Measurements from ENCODE around the gene PLXNA2.

PLXNA2 gene

DNA sequence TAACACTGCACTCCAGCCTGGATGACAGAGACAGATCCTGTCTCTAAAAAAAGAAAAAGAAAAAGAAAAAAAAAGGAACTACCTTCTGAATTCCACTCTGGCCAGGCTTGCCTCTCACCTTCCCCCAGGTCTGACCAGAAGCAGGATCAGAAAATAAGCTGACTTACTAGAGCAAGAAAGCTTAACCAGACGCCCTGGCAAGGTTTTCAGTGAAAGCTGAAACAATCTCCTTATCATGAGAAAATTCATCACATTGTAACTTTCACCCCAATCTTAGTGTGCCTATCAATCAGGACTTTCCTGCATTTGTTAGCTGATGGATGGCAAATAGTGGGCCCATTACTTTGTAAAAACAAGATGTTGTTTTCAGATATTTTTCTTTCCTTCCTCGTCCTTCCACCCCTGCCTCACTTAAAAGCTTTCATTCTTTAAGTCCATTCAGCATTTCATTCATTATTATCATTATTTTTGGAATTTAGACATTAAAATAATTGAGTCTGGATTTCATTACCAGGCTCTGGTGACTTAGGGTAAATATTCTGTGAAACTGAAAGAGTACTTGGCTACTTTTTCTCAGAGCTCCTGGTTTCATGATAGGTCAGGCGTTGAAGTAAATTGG is 236.8 kb downstream of the PLXNA2 start:
- DNase-seq = no peak

DNA sequence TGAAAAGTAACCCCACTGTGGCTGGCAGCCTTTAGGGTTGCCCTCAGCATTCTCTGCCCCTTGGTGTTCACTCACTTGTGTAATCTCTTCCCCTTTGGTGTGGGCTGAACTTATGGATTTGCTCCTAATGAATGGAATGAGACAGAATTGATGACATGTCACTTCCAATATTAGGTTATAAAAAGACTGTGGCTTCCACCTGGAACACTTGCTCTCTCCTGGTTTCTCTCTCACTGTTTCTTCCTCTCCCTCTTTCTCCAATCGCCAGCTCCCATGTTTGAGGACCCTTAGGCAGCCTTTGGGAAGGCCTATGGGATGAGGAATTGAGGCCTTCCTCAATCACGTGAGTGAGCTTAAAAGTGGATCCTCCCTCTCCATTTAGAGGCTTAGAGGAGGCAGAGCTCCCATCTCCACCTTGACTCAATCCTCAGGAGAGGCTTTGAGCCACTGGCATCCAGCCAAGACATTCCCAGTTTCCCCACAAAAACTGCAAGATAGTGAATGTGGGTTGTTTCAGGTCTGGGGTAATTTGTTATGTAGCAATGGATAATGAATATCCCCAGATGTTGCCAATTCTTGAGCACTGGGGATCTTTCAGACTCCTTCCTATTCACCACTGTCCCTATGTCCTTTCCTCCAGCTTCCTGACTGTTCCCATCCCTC is 237.8 kb downstream of the PLXNA2 start:
- no peak for DNase-seq

DNA sequence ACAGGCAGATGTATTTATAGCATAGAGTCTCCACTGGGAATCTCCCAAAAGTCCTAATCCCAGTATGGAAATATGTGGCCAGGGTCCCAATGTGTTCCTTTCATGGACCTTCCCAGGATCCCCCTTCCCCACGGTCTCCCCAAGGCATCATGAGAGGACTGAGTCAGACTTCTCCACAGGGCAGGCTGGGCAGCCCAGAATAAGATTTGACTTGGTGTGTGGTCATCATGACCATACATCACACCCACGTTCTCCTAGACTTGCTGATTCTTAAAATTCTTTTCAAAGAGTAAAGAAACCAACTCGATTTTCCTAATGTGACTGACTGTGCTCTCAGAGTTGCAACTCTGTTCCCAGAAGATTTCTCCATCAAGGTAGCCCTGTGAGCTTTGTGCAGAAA is 239.3 kb downstream of the PLXNA2 start:
- no peak for DNase-seq

DNA sequence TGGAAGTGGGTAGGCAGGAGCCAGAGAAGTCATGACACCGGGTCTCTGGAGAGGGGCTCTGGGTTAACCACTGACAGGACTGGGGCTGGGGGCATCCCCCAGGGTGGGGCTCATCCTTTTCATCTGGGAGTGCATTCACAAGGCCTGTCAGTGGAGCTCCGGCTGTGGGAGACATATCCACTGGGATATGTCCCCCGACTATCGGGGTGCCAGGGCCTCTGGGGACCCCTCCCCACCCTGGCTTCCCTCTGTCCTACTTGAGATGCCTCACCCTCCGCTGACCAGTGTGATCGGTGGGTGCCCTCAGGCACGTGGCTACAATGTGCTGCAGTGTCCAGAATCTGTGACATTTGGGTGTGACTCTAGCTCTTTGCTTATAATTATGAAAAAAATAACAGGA is 240.9 kb downstream of the PLXNA2 start:
- DNase-seq = no peak

DNA sequence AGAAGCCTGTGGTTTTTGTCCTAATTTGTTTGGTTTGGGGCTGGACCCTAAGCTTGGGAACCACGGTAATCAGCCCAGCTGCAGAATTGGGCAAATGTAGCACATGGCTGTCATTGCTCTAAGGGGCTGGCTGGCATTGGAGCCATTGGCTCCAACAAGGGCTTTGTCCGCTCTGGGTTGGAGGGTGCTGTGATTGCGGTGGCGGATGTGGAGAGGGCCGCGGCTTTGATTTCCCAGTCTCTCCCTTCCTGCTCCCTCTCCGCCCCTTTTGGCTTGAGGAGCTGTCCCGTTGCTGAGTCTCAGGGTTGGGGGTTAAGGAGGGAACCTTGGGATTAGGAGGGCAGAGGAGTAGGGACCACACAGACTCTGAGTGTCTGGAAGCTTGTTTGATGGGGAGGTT is 241.5 kb downstream of the PLXNA2 start:
- DNase-seq = no peak

DNA sequence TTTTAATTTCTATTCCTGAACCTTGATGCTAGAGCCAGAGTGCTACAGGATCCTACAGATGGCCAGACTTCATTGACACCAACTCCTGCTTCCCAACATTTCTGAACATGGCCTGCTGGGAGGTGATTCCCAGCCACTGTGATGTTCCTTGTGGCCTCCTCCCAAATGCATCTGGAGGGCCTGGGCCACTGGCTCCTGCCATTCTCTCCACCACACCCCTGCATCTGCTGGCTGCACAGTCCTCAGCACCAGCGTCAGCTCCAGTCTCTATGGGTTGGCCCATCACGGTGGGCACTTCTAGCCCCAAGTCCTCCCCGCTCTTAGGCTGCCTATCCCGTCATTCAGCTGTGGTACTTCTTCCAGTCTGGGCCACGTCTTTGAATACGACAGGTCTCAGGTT is 242.1 kb downstream of the PLXNA2 start:
- DNase-seq = no peak

DNA sequence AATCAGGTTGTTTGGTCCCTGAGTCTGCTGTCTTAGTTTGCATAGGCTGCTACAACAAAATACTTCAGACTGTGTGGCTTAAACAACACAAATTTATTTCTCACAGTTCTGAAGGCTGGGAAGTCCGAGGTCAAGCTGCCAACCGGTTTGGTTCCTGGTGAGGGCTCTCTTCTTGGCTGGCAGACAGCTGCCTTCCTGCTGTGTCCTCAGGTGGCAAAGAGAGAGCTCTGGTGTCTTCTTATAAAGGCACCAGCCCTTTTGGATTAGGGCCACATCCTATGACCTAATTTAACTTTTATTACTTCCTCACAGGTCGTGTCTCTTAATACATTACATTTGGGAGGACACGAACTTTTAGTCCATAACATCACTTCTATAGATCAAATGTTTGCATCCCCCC is 243.7 kb downstream of the PLXNA2 start:
- no peak for DNase-seq

DNA sequence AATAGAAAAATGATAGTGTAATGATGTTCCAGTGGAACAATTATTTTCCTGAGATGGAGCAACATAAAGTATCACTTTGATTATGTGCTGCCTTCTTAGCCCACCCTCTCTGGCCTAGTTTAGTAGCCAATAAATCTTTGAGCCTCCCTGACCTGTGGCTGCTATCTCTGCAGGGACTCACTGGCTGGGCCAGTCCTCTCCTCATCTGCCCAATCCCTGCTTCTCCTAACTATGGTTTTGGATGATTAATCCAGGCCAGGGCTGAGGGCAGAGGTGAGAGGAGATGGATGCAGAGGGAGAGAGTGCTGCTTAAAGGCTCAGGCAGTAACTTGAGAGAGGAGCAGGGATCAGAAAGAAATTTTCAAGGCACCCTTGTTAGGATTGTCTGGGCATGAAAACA is 244.2 kb downstream of the PLXNA2 start:
- no peak for DNase-seq

DNA sequence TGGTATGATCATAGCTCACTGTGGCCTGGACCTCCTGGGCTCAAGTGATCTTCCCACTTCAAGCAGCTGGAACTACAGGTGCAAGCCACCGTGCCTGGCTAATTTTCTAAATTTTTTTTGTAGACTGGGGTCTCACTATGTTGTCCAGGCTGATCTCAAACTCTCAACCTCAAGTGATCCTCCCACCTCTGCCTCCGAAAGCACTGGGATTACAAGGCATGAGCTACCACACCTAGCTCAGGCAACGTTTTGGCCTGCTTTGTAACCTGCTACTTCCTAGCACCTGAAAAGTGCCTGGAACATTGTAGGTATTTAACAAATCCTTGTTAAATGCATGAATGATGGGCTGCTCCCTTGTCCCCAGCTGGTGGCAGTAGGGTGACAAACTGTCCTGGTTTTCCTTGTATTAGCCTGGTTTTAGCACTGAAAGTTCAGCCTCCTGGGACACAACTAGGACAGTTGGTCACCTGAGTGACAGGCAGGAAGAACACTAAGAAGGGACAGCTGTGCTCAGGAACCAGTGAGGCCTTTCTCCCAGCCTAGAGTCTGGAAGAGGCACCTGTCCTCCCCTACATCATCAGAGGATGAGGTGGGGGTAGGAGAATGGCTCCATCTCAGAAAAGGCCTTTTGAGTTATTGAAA is 244.8 kb downstream of the PLXNA2 start:
- DNase-seq = no peak

DNA sequence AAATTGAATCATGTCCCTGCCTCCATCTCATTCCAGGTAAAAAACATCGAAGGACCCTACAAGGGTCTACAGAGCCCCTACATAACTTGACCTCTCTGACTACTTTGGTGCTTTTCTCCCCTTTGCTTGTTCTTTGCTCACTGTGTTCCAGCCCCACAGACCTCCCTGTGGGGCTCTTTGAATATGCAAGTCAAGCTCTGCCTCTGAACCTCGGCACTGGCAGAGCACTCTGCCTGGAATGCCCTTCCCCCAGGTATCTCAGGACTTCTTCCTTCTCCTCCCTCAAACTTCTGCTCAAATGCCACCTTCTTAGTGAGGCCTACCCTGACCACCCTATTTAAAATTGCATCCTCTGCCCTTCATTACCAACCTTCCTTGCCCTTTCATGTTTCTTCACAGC is 245.5 kb downstream of the PLXNA2 start:
- no peak for DNase-seq

DNA sequence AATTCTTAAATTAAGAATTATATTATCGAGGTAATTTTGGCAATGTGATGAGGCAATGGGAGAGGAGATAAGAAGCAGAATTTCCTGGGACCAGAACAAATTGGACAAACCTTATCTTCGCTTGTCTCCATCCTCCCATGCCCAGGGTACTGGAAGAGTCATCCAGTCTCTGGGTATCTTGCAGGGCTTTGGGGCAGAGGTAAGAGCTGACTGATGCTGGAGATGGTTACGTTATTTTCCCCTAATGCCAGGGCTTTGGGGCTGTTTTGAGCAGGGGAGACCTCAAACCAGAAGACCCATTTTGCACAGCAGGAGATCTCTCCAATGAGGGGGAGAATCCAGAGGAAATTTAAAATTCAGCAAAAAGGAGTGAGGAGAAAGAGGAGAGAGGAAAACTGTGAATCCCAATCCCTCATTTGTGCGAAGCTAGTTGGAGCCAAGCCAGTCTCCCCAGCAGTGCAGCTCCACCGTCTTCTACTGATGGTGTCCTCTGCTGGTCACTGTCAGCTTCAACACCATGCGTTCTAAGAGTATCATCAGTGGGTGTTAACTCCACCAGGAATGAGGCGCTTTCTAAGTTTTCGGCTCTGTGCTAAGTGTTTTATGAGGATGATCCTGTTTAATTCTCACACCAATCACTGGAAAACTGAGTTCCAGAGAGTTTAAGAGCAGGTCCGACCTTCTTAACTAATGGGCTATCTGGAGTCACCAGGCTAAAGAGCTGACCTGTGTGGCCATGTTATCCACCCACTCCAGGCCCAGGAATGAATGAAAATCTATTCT is 246.5 kb downstream of the PLXNA2 start:
- peak in 1 of 4 experiments; percentile 17 for DNase-seq

DNA sequence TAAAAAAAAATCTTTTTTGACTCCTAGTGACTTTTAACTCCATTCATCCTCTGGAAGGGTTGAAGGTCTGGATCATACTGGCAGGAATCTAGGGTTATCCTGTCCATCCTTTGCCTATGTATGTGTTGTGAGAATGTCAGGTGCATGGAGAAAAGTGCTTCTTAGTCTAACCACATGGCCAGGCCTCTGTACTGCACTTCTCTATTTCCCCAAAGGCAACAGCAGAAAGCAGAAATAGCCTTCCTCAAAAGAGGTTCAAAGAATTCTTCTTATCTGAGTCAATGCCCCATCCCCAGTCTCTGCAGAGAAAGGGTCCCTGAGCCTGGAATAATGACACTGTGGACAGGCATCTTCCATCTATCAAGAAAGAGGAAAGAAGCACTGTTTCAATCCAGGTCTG is 247.5 kb downstream of the PLXNA2 start:
- no peak for DNase-seq

DNA sequence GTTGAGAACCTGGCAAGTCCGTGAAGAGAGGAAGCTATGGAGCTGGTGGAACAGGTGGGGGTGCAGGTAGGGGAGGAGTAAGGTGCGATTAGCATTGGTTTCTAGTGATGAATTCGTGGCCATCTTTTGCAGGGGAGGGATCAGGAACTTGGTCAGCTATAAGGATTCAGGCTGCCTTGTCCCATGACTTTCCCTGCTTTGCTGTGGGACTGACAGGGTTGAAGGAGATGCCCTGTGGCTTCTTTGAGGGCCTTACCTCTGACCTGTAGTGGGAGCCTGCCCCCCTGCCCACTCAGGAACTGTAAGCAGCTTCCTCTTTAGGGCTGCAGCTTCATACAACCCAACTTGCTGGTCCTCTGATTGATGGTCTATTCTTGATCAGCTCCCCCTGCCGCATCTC is 248.6 kb downstream of the PLXNA2 start:
- no peak for DNase-seq

DNA sequence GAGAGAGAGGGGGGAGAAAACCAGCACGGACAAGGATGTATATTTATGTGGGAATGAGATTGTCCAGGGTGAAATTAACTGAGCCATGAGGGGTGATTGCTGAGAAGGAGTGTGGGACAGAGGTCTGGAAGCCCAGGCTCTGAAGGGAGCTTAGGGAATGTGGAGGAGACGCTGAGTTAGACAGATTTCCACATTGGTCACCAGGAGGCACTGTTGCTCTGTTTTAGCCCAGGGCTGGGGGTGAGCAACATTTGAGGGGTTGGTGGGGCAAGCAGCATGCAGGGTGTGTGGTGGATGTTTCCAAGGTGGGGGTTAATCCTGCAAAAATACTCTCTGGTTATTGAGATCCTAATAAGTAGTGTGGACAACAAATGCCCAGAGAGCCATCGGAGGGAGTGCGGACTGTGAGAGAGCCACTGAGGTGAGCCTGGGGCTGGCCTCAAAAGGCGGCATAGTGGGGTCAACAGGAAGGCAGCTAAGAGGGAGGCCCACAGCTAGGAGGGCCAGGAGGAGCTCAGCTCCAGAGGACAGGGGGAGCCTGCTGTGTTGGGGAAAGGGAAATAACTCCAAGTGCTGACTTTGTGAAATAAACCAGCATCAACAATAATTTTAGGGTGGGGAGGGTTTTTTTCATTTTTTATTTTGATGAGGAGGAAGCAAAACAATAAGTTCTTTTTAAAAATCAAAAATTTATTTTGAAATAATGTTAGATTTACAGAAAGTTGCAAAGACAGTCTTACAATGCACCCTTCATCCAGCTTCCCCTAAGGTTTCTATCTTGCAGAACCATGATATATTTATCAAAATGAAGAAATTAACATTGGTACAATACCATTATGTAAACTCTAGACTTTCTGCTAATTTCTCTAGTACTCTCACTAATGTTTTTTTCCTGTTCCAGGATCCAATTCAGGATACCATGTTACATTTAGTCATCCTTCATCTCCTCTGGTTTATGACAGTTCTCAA is 250.4 kb downstream of the PLXNA2 start:
- no peak for DNase-seq

DNA sequence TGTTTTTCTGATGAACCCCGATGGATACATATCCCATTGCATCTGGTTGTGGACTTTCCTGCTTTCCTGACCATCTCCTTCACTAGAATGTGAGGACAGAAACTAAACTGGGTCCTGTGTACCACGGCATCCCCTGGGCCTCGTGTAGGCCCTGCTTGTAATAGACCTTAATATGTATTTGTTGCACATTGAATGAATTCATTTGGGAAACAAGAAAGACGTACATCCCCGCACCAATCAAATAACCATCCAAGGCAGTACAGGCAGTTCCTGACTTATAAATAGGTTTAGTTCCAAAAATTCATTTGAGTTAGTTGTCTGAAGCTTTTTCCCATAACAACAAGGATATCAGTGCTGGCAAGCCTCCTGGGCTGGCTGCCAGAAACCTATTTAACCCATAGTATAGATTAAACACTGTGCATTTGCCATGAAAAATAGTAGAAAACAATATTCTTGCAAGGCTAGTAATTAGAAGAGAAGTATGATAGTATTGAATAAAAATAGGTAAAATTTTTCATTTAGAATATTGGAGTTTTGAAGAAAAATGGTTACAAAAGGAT is 251.4 kb downstream of the PLXNA2 start:
- DNase-seq = no peak

DNA sequence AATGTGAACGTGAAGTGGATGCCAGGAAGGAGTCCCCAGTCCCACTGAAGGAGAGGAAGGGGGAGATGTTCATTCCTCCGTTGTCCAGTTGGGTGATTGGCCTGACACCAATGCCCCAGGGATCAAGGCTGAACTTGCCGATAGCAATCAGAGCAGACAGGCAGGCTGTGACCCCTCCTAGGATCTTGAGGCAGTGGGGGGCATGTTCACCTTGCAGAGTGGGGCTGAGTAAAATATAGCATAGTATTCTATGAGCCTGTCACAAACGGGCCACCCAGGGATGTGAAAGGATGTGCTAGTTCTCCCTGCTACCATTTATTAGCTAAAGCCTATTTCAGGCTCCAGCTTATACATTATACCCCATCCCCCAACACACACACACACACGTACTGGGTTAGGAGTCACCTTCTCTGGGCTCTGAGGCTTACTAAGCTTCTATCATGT is 252.6 kb downstream of the PLXNA2 start:
- DNase-seq = no peak

DNA sequence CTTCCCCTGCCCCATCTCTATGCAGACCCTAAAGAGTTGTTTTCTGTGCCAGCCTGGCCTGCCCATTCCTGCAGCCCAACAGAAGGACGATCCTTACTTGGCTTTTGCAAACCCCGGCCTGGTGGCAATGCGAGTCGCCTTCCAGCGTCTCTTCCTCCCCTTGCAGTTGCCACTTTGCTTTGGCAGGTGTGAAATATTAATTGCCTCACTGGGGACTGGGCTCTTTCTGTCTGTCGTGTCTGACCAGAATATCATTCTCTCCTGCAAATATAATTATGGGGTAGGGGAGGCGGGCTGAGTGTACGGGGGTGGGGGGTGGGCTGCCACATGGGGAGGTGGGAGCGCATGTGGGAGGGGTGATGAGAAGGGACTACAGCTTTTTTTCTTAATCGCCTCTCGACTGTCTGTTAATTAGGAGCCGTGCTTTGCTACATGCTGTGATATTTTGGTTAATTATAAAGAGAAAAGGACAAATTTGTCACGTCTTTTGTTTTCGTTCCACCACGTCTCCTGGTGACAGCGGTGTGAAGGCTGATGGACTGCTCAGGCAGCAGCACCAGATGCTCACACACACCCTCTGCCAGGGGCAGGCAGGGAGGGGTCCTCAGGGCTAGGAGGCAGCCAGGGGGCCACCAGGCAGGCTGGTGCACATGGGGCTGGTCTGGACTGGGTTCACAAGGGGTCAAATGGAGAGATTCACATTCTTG is 253.2 kb downstream of the PLXNA2 start:
- no peak for DNase-seq

DNA sequence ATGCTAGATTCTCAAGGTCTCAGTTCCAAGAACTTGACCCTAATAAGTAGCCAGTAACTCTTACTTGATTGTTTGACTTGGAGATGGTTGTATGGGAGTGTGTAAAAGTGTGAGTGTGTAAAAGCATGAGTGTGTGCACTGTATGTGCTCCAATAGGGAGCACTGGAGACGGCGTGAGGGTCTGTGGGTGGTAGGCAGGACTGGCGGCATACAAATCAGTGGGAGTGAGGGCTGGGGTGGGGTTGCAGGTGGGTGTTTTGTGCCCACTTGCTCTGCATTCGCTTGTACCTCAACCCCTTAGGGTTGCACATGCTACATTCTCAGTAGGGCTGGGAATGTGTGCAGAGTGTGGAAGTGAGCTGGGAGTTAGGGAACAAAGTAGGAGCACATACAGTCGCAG is 253.7 kb downstream of the PLXNA2 start:
- DNase-seq = no peak

DNA sequence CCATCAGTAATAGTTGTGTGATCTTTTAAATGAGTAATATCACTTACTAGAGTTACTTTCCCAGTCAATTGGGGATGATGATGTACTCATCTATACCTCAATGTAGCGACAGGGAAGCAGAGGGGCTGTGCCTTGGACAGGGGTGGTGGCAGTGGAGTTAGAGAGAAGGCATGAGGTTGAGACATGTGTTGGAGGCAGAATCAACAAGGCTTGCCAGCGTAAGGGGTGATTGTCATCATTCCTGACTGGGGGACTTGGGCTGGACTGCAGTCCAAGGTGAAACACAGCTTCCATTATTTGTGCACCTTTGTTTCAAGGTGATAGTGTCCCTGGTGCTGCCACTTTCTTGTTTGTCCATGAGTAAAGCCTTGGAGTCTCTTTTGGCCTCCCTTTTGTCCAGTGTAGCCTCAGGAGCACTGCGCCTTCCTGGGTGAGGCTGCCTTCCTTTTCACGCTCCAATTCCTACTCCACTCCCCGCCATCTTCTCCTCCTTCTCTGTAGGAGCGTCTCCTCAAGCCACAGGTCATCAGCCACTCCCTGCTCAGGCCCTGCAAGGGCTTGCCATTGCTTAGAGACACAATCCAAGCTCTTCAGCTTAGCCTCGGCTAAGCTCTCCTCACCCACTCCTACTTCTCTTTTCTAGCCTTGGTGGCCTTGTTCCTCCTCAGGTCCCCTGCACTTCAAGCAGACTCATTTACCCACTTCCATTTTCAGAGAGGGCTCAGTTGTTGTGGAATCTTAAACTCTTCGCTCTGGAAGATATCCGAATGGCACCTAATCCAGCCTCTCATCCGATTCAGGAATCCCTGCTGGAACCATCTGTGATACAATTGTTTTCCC is 255.6 kb downstream of the PLXNA2 start:
- DNase-seq = no peak

DNA sequence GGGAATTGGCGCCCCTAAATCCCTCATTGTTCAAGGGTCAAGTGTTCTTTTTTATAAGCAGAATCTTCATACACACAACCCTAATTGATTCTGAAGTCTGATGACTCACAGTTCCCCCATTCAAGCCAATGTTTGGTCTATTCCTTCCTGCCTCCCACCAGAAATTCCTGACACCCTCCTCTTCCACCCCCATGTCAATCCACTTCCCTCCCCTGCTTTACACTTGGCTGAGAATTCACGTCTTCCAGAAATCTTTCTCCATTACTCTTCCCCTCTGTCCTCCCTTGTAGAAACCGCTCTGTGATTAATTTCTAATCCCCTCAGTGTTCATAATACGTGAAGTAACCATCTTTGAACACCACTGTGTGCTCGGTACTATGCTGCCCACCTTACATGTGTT is 257.0 kb downstream of the PLXNA2 start:
- no peak for DNase-seq

DNA sequence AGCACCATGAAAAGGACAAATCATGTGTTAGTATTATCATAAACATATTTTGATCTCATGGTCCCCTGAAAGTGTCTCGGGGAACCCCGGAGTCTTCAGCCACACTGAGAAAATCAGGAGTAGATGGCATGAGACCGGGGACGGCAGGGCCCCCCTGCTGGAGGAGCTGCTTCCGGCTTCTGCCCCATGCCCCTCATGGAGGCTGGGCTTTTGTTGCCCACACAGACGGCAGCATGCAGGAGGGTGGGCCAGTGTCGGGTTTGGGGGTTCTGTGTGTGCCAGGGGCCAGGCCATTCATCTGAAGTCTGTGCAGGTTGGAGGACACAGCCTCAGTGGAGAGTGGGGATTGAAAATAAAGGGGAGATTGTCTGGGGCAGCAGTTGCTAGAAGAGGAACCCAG is 258.2 kb downstream of the PLXNA2 start:
- DNase-seq = no peak
